HG03354 (cell line): ENCODE data around the gene PKP2.

Experiments
- ATAC-seq: cut with Tn5 transposase; IDR thresholded peaks from one replicate; pipeline ENCODE4 v1.9.1; 2021; ENCODE audit warnings: mild to moderate bottlenecking; ENCODE audit not compliant: unreplicated experiment, poor library complexity, severe bottlenecking

Gene PKP2

GRCh38 chr12:32770141-32770540, 126.4 kb downstream of the PKP2 start:
- ATAC-seq: no peak

GRCh38 chr12:32768518-32768917, 128.1 kb downstream of the PKP2 start:
- ATAC-seq: no peak

GRCh38 chr12:32765906-32766305, 130.7 kb downstream of the PKP2 start:
- no peak for ATAC-seq

DNA sequence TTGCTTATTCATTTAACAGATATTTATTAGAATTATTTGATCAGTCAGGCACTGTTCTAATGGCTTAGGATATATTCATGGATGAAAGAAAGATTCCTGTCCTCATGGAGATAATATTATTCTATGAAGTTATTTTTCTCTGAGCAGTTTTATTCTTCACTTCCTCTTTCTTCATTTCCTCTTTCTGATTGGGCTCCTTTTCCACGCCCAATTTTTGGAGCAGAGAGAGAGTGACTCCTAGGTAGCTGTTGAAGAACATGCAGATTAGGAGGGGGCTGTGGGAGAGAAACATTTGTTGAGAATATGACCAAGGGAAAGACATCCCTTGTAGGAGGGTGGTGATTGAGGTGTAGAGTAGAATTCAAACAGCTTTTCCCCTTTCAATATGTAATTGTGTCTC, 134.9 kb downstream of the PKP2 start:
- peak; percentile 63 for ATAC-seq

- ATAC-seq: no peak
These were observed 139.4 kb downstream of the PKP2 start for GRCh38 chr12:32757157-32757556.

DNA sequence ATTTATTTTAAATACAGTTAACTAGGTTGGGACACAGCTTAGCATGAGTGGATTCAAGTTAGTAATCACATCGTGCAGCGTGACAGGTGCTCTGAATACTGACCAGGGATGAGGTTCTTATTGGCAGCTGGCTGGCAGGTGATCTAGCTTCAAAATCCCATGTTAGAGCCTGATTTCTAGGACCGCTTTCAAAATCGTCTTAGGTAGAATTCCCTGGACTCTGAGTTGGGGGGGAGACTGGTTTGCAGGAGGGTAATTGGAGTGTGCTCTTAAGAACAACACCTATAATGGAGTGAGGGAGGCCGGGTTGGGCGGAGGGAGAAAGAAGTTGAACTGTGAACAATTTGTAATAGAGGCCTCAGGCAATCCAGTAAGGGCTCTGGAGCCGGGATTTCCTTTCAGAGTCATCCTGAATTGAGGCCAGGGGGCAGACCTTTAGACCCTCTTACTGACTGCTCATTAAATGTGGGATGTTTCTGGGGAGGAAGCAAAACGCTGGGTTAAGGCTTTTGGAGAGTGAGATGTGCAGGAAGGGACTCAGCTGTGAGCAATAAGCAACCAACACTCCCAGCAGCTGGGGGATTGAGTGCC, 140.0 kb downstream of the PKP2 start:
- ATAC-seq: no peak

DNA sequence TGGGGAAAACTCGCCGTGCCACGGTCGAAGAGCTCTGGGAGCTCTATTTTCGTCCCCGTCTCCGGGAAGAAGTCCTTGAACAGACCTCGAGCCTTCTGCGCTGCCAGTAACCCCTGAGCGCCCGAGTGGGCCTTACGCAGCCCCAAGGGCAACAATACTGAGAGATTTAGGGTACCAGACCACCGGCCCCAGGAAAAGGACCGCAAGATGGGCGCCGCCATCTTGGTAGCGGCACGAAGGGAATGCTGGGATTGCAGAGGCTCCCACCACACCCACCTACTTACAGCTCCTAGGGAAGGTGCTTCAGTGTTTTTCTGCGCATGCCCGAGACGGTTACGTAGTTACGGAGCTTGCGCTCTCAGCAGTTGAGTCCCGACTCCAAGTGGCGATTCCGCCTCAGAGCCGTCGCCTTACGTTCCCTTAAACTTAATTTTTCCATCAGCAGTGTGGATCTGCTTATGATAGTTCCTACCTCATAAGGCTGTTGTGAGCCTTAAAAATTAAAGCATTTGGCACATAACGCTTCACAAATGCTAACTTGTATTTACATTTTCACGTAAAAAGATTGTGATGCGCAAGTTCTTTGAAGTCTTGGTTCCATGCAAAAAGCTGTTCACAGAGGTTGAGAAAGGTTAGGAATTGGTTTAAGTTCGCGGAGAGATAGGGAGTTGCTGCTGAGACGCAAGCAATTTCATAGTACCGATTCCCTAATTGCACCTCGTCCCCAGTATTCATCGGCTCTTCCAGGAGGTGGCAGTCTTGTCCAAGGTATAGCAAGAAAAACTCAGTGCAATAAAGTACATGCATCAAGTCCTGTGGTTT, 140.7 kb downstream of the PKP2 start, which contains the start of gene YARS2:
TSS of gene YARS2 (minus strand) at position 244 of the 822 bp plus-strand sequence. CDS start at position 221, 23 bp downstream.
- peak; percentile 88 for ATAC-seq

DNA sequence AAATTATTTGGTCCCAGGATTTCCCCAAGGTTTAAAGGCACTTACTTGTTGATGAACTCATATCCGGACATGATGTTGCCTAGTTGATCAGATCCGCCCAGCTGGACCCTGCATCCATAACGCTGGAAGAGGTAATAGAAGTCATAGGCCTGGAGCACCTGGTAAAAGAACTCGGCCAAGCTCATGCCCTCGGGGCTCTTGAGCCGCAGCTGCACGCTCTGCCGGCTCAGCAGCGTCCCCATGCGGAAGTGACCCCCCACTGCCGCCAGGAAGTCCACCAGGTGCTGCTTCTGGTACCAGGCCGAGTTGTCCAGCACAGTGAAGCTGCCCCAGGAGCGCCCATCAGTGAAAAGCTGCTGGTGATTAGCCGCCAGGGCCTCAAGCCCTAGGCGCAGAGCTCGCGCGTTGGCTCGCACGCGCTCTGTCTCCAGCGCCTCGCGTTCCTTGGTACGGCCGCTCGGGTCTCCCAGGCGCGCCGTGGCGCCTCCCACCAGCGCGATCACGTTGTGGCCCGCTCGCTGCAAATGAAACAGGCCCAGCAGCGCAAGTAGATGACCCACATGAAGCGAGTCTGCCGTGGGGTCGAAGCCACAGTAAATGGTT, 141.4 kb downstream of the PKP2 start:
- peak; percentile 76 for ATAC-seq

DNA sequence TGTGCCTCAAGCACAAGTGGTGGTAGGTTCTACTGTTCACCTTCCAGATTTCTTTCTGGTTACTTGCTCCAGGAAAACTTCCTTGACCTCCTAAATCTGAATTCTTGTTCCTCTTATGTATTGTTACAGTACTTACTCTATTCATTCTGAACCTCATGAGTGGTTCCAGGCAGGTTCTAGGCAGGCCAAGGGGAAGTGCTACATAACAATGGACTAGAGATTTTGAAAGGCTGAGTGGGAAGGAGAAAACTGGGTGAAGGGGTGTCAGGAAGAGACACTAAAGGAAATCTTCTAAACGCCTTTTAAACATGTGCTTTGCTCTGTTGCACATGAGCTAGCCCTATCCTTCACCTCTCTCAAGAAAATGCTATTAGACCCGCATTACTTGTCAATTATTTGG, 142.5 kb downstream of the PKP2 start:
- ATAC-seq: no peak

DNA sequence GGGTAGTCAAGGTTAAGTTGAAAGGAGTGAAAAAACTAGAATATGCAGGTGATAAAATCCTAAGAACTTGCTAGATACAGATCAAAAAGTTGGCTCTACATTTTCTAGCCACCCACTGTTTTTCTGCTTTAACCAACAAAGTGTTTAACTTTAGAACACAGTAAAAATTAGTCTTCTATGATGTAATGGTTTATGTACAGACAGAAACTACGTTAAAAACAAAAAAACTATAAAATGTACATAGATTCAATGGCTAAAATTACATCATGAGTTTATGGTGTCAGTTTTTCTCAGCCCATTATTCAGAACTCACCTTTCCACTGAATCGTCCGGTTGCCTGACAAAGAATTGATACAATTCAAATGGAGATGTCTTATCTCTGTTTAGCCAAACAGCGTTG, 143.0 kb downstream of the PKP2 start:
- no peak for ATAC-seq

- no peak for ATAC-seq
These were observed 153.3 kb downstream of the PKP2 start for GRCh38 chr12:32743264-32743663.

DNA sequence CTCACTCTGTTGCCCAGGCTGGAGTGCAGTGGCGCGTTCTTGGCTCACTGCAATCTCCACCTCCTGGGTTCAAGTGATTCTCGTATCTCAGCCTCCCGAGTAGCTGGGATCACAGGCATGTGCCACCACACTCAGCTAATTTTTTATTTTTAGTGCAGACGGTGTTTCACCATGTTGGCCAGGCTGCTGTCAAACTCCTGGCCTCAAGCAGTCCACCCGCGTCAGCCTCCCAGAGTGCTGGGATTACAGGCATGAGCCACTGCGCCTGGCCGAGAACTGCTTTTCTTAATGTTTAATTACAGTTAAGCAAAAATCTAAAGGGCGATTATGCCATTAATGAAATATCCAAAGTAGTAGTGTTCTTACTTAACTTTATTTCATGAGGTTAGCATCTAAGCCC, 154.4 kb downstream of the PKP2 start:
- ATAC-seq: no peak
